CD4-positive, alpha-beta T cell treated with Interferon alpha-2 for 1 hour (primary cell): ENCODE data around the gene ITM2B.
"Not testable (repeated sequence)": the region's sequence is repeated elsewhere in the genome, so short reads cannot be mapped to it uniquely, and the experiment has no call there.

Experiments
- DNase-seq, 2 donors: peaks; one replicate each; pipeline ENCODE4 v3.0.0-alpha.2; 2020 to 2022

Gene ITM2B

GRCh38 chr13:48230541-48230940 is 2.5 kb upstream of the ITM2B start:
- DNase-seq = no peak

GRCh38 chr13:48231080-48231479 is 1.9 kb upstream of the ITM2B start:
- DNase-seq = no peak

GRCh38 chr13:48231933-48232332 is 1.1 kb upstream of the ITM2B start:
- no peak for DNase-seq

GRCh38 chr13:48232420-48233045 is 473 bp upstream of the ITM2B start:
- no peak for DNase-seq

- peak in 1 of 2 donors; percentile 74 for DNase-seq
Observed at GRCh38 chr13:48233889-48234488, 983 bp downstream of the ITM2B start.

GRCh38 chr13:48234566-48235340 is 1.7 kb downstream of the ITM2B start:
- peak in 1 of 2 donors; percentile 52 for DNase-seq

- DNase-seq = peak; percentile 4 to 32
Observed at GRCh38 chr13:48235341-48236135, 2.5 kb downstream of the ITM2B start.

GRCh38 chr13:48236528-48237353 is 3.7 kb downstream of the ITM2B start:
- DNase-seq = peak in 1 of 2 donors; percentile 31

GRCh38 chr13:48239369-48239768 is 6.4 kb downstream of the ITM2B start:
- not testable (repeated sequence) for DNase-seq

- DNase-seq = no peak
Observed at GRCh38 chr13:48241651-48242050, 8.6 kb downstream of the ITM2B start.

- DNase-seq = no peak
Observed at GRCh38 chr13:48242677-48243076, 9.7 kb downstream of the ITM2B start.

GRCh38 chr13:48244159-48244558 is 11.2 kb downstream of the ITM2B start:
- no peak for DNase-seq

GRCh38 chr13:48246102-48246501 is 13.1 kb downstream of the ITM2B start:
- no peak for DNase-seq

- DNase-seq = no peak
Observed at GRCh38 chr13:48249018-48249417, 16.0 kb downstream of the ITM2B start.

GRCh38 chr13:48251611-48252081 is 18.6 kb downstream of the ITM2B start:
- DNase-seq = no peak

- no peak for DNase-seq
Observed at GRCh38 chr13:48252176-48252575, 19.2 kb downstream of the ITM2B start.

- no peak for DNase-seq
Observed at GRCh38 chr13:48253849-48254248, 20.8 kb downstream of the ITM2B start.

- DNase-seq = no peak
Observed at GRCh38 chr13:48255090-48255489, 22.1 kb downstream of the ITM2B start.

- no peak for DNase-seq
Observed at GRCh38 chr13:48255954-48256353, 22.9 kb downstream of the ITM2B start.

GRCh38 chr13:48258002-48258401 is 25.0 kb downstream of the ITM2B start:
- DNase-seq = no peak

GRCh38 chr13:48258430-48258829 is 25.4 kb downstream of the ITM2B start:
- no peak for DNase-seq

- no peak for DNase-seq
Observed at GRCh38 chr13:48260970-48261369, 28.0 kb downstream of the ITM2B start.
